ENCODE measurements around the gene HOXA3. TPM values are rescaled to one million over a fixed set of nuclear protein-coding genes. Genes with fewer than 3 reads are reported as not detected.

The HOXA3 gene
- total RNA-seq, 1 experiment from 2014 or later: not detected

GRCh38 chr7:27078616-27079233 lies 73.7 kb downstream of the HOXA3 start (continued):
- TF ChIP-seq E2F1 (CRISPR knock-in tag; IDR thresholded peaks at IDR 0.05) (no peak), TEAD1 (CRISPR knock-in tag; IDR thresholded peaks at IDR 0.05) (no peak), ZNF263 (CRISPR knock-in tag; IDR thresholded peaks at IDR 0.05; ENCODE audit: low read depth) (no peak), SP1 (CRISPR knock-in tag; conservative IDR thresholded peaks at IDR 0.05) (no peak), CREB1 (CRISPR knock-in tag; IDR thresholded peaks at IDR 0.05) (no peak), SOX15 (CRISPR knock-in tag; IDR thresholded peaks at IDR 0.05) (no peak), JUN (CRISPR knock-in tag; IDR thresholded peaks at IDR 0.05) (no peak), RELA (CRISPR knock-in tag; IDR thresholded peaks at IDR 0.05; ENCODE audit: borderline replicate concordance) (no peak)
- TF ChIP-seq, protein P1, sequence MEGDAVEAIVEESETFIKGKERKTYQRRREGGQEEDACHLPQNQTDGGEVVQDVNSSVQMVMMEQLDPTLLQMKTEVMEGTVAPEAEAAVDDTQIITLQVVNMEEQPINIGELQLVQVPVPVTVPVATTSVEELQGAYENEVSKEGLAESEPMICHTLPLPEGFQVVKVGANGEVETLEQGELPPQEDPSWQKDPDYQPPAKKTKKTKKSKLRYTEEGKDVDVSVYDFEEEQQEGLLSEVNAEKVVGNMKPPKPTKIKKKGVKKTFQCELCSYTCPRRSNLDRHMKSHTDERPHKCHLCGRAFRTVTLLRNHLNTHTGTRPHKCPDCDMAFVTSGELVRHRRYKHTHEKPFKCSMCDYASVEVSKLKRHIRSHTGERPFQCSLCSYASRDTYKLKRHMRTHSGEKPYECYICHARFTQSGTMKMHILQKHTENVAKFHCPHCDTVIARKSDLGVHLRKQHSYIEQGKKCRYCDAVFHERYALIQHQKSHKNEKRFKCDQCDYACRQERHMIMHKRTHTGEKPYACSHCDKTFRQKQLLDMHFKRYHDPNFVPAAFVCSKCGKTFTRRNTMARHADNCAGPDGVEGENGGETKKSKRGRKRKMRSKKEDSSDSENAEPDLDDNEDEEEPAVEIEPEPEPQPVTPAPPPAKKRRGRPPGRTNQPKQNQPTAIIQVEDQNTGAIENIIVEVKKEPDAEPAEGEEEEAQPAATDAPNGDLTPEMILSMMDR (IDR thresholded peaks at IDR 0.05): no peak

DNA sequence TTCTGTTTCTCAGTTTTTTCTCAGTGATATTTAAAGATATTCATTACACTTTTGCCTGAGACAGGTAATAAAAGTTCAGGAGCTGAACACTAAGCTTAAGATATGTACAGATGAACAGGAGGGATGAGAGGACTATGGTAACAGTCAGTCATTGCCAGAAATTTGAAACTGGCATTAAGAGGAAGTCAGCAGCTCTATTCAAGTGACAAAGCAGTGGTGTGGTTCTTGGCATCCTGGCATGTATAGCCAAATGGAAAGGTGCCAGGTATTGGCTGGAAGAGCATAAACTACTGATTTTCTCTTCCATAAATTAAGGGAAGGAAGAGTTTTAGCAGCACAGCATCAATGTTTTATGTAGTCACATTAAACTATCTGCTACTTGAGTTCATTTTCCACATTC lies 79.3 kb downstream of the HOXA3 start:
- Mint-ChIP-seq H3K27ac (no peak overlapping the region), H3K4me3 (no peak overlapping the region), H3K27me3 (ENCODE audit: low read depth) (peaks cover 18% of the 10 kb centered on the region), H3K4me1 (no peaks in the 10 kb centered on the region), H3K9me3 (peaks cover 3% of the 10 kb centered on the region; the same call in 1 of the 2 replicates), H3K36me3 (no peaks in the 10 kb centered on the region)
- ChIA-PET CTCF (no interaction called here), POLR2A (no interaction called here)
- DNase-seq (ENCODE audit: low spot score): no peak
- TF ChIP-seq GABPB1 (CRISPR knock-in tag; IDR thresholded peaks at IDR 0.05) (no peak), NR2C2 (CRISPR knock-in tag; IDR thresholded peaks at IDR 0.05) (no peak), ZSCAN18 (CRISPR knock-in tag; IDR thresholded peaks at IDR 0.05) (no peak), ATF1 (CRISPR knock-in tag; IDR thresholded peaks at IDR 0.05) (no peak), TCF7 (CRISPR knock-in tag; IDR thresholded peaks at IDR 0.05; ENCODE audit: low read depth) (no peak), ETV6 (CRISPR knock-in tag; IDR thresholded peaks at IDR 0.05) (no peak)
- TF ChIP-seq, protein P2, sequence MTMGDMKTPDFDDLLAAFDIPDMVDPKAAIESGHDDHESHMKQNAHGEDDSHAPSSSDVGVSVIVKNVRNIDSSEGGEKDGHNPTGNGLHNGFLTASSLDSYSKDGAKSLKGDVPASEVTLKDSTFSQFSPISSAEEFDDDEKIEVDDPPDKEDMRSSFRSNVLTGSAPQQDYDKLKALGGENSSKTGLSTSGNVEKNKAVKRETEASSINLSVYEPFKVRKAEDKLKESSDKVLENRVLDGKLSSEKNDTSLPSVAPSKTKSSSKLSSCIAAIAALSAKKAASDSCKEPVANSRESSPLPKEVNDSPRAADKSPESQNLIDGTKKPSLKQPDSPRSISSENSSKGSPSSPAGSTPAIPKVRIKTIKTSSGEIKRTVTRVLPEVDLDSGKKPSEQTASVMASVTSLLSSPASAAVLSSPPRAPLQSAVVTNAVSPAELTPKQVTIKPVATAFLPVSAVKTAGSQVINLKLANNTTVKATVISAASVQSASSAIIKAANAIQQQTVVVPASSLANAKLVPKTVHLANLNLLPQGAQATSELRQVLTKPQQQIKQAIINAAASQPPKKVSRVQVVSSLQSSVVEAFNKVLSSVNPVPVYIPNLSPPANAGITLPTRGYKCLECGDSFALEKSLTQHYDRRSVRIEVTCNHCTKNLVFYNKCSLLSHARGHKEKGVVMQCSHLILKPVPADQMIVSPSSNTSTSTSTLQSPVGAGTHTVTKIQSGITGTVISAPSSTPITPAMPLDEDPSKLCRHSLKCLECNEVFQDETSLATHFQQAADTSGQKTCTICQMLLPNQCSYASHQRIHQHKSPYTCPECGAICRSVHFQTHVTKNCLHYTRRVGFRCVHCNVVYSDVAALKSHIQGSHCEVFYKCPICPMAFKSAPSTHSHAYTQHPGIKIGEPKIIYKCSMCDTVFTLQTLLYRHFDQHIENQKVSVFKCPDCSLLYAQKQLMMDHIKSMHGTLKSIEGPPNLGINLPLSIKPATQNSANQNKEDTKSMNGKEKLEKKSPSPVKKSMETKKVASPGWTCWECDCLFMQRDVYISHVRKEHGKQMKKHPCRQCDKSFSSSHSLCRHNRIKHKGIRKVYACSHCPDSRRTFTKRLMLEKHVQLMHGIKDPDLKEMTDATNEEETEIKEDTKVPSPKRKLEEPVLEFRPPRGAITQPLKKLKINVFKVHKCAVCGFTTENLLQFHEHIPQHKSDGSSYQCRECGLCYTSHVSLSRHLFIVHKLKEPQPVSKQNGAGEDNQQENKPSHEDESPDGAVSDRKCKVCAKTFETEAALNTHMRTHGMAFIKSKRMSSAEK (CRISPR knock-in tag; IDR thresholded peaks at IDR 0.05; ENCODE audit: borderline replicate concordance): no peak
- TF ChIP-seq, protein P3, sequence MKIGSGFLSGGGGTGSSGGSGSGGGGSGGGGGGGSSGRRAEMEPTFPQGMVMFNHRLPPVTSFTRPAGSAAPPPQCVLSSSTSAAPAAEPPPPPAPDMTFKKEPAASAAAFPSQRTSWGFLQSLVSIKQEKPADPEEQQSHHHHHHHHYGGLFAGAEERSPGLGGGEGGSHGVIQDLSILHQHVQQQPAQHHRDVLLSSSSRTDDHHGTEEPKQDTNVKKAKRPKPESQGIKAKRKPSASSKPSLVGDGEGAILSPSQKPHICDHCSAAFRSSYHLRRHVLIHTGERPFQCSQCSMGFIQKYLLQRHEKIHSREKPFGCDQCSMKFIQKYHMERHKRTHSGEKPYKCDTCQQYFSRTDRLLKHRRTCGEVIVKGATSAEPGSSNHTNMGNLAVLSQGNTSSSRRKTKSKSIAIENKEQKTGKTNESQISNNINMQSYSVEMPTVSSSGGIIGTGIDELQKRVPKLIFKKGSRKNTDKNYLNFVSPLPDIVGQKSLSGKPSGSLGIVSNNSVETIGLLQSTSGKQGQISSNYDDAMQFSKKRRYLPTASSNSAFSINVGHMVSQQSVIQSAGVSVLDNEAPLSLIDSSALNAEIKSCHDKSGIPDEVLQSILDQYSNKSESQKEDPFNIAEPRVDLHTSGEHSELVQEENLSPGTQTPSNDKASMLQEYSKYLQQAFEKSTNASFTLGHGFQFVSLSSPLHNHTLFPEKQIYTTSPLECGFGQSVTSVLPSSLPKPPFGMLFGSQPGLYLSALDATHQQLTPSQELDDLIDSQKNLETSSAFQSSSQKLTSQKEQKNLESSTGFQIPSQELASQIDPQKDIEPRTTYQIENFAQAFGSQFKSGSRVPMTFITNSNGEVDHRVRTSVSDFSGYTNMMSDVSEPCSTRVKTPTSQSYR (CRISPR knock-in tag; IDR thresholded peaks at IDR 0.05): no peak
- ATAC-seq: no peak

All from WTC11 (cell line).